Stimulated activated CD8-positive, alpha-beta memory T cell treated with anti-CD3 and anti-CD28 coated beads, Interleukin-7, amount 100 ng/mL, for 24 hours (primary cell): ENCODE results near the gene P2RY8.
"Not testable (repeated sequence)": the region's sequence is repeated elsewhere in the genome, so short reads cannot be mapped to it uniquely, and the experiment has no call there.

Source experiments
- DNase-seq: peaks from one replicate; pipeline ENCODE4 v3.0.0-alpha.2; 2020; ENCODE audit warnings: low read depth

Gene P2RY8

GRCh38 chrX:1464041-1464970 lies 72.7 kb downstream of the P2RY8 start:
- no peak for DNase-seq

GRCh38 chrX:1463581-1463980 lies 73.4 kb downstream of the P2RY8 start:
- no peak for DNase-seq

- no peak for DNase-seq
Measured at GRCh38 chrX:1462596-1463251, 74.3 kb downstream of the P2RY8 start.

- no peak for DNase-seq
Measured at GRCh38 chrX:1462110-1462509, 74.9 kb downstream of the P2RY8 start.

- no peak for DNase-seq
Measured at GRCh38 chrX:1455948-1456280, 81.1 kb downstream of the P2RY8 start.

- peak; percentile 91 for DNase-seq
Measured at GRCh38 chrX:1453951-1454785, 82.8 kb downstream of the P2RY8 start.

- no peak for DNase-seq
Measured at GRCh38 chrX:1453395-1453783, 83.6 kb downstream of the P2RY8 start.

- peak; percentile 100 for DNase-seq
Measured at GRCh38 chrX:1452516-1453394, 84.2 kb downstream of the P2RY8 start, which contains the start of gene ASMTL. TSS of gene ASMTL (minus strand) at chrX:1452909. CDS start at chrX:1452840, 69 bp downstream.

GRCh38 chrX:1451661-1452515 lies 85.1 kb downstream of the P2RY8 start:
- no peak for DNase-seq

GRCh38 chrX:1451251-1451660 lies 85.7 kb downstream of the P2RY8 start:
- DNase-seq, result no peak

GRCh38 chrX:1450361-1451161 lies 86.4 kb downstream of the P2RY8 start:
- DNase-seq, result no peak

GRCh38 chrX:1449823-1450149 lies 87.2 kb downstream of the P2RY8 start:
- DNase-seq, result no peak

- DNase-seq, result no peak
Measured at GRCh38 chrX:1449036-1449822, 87.8 kb downstream of the P2RY8 start.

- DNase-seq, result not testable (repeated sequence)
Measured at GRCh38 chrX:1448573-1449001, 88.4 kb downstream of the P2RY8 start.

- not testable (repeated sequence) for DNase-seq
Measured at GRCh38 chrX:1447969-1448572, 88.9 kb downstream of the P2RY8 start.

- DNase-seq, result not testable (repeated sequence)
Measured at GRCh38 chrX:1446984-1447968, 89.7 kb downstream of the P2RY8 start.
